Left hindlimb (tissue), 1 donor: Measurements from ENCODE around the gene OAT.
"Not testable (repeated sequence)": the region's sequence is repeated elsewhere in the genome, so short reads cannot be mapped to it uniquely, and the experiment has no call there.

Experiments
- DNase-seq: peaks from one replicate; pipeline ENCODE4 v3.0.0-alpha.2; 2018

OAT gene

GRCh38 chr10:124376411-124376810 lies 42.3 kb downstream of the OAT start:
- DNase-seq = peak; percentile 6

DNA sequence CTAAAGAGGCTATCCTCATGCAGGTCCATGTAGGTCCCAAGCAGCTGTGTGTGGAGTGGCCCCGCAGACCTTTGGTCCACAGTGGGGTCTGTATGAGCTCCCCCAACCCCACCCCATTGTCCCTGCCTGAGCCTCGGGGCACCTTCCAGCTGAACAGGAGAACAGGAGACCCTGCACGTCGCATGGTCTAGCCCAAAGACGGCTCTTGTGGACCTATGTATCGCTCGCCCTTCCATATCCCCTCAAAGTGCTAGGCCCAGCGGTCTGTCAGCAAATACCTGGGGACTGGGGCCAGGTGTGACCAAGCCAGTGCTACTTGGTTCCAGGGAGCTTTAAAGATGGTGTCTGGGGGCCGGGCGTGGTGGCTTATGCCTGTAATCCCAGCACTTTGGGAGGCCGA lies 43.0 kb downstream of the OAT start:
- no peak for DNase-seq

- DNase-seq = peak; percentile 11
Observed at GRCh38 chr10:124375353-124375614, 43.4 kb downstream of the OAT start.

DNA sequence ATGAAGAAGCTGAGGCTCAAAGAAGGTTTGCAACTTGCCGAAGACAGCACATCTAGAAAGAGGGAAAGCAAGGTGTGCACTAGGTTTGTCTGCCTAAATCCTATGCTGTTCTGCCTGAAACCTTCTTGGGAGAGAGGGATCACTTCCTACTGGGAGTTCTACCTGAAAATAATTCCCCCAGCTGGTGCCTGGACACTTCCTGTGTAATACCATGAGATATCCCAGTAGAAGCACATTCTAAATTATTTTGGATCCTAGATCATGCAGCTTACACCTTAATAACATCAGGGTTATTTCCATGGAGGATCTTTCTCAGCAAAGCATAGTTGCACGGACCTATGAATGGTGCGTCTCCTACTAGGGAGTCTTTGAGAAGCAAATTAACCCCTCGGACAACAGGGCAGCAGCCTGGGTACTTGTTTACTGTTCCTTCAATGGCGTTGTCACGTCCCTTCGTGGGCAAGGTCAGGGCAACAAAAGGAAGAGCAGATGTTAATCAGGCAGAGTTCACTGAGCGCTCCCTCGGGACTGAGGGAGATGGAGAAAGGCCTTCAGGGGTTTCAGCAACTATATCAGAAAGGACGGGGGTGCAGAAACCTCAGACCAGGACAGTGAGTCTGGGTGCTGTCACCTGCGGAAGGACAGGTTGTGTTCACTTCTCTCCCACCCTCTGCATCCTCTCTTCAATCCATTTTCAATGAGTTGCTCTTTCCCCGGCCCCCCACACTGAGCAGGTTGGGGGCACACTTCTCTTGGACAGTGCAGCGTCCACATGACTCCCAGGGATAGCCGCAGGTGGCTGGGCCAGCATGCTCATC lies 44.0 kb downstream of the OAT start:
- DNase-seq = peak; percentile 12

DNA sequence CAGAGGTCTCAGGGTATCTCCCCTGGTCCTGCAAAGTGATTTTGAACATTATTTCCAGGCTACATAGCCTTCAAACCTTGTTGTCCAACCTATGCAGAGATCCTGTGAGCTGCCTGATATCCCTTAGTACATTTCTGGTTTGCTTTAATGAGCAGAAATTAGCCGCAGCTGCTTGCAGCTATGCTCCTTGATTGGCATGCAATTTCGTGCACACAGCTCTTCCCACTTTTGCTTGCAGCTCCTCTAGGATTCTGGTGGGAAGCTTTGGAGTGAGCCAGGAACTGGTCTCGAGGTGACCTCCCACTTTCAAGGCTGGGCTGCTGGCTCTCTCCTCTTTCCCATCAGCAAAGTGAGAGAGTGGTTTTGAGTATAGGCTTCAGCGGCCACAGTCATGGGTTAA lies 45.8 kb downstream of the OAT start:
- no peak for DNase-seq

GRCh38 chr10:124370426-124370825 lies 48.3 kb downstream of the OAT start:
- peak; percentile 2 for DNase-seq

- peak; percentile 20 for DNase-seq
Observed at GRCh38 chr10:124369986-124370385, 48.7 kb downstream of the OAT start.

DNA sequence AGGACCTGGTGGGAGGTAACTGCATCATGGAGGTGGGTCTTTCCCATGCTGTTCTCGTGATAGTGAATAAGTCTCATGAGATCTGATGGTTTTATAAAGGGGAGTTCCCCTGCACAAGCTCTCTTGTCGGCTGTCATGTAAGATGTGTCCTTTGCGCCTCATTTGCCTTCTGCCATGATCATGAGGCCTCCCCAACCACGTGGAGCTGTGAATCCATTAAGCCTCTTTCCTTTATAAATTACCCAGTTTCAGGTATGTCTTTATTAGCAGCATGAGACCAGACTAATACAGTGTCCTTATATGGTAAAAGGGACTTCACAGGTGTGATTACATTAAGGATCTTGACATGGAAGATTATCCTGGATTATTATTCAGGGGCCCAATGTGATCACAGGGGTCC lies 49.2 kb downstream of the OAT start:
- DNase-seq = not testable (repeated sequence)

GRCh38 chr10:124369066-124369465 lies 49.7 kb downstream of the OAT start:
- no peak for DNase-seq

DNA sequence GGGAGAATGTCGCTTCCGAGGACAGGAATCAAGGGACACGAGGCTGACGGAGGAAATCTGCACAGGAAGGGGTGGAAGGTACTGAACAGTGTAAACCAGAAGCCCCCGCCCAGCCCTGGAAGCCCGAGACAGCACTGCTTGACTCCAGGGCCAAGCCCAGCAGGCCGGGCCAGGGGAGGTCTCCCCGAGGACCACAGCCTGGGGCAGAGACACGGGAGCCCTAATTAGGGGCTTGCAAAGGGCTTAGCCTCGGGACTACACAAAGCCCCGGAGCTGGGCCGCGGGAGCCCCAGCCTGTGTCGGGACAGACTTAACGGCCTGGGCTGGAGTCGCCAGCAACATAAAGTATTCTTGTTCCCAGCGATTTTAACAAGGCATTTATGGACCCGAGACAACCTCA lies 50.8 kb downstream of the OAT start:
- DNase-seq = no peak

DNA sequence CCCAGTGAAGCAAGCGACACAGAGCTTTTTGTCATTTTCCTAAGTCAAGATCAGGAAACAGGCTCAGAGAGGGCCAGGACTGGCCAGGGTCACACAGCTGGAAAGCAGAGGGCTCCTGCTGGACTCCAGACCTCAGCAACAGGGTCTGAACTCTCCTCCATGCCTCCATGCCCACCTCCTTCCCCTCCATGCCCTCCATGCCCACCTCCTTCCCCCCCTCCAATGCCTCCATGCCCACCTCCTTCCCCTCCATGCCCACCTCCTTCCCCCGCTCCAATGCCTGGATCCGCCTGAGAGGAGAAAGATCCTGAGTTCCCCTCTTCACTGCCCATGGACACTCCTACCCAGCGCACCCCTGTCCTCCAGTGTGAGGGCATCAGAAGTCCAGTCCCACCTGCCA lies 51.3 kb downstream of the OAT start:
- no peak for DNase-seq

DNA sequence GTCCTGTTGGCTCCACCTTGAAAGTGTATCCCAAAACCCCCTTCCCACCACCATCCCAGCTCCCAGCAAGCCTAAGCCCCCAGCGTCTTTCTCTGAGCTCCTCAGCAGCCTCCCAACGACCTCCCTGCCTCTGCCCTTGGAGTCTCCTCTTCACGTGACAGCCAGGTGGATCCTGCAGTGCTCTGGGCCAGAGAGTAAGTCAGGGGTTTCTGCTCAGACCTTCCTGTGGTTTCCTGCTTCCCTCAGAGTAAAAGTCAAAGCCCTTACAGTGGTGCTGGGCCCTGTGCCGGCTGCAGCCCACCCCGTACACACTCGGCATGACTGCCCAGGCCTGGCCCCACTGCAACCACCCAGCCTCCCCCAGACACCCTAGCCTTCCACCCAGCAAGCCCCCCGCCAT lies 51.9 kb downstream of the OAT start:
- no peak for DNase-seq

DNA sequence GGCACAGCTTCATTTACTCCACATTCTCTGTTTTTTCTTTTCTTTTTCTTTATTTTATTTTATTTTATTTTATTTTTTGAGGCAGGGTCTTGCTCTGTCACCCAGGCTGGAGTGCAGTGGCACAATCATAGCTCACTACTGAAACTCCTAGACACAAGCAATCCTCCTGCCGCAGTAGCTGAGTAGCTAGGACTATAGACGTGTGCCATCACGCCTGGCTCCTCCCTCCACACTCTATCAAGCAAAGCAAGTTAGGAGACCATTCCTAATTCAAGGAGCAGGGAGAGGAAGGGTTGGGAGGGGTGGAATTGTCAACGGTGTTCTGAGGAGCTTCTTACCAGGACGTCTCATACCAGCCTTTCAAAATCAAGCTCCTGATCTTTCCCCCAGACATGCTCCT lies 52.4 kb downstream of the OAT start:
- DNase-seq = no peak

DNA sequence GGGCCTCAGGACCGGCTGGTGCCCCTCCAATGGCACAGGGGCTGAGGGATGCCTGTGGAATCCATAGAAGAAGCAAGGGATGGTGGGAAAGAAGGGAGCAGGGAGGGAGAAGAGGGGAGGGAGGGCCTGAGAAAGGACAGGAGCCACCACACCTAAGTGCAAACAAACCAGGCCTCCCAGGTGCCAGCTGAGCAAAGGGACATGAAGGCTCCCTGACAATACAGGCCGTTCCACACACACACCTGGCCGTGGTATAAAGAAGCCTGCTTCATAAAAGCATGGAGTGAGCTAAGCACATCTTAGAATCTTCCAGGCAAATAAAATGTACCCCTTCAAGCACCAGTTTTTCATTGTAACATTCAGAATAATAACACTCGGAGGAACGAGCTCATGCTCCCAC lies 54.0 kb downstream of the OAT start:
- DNase-seq = no peak

DNA sequence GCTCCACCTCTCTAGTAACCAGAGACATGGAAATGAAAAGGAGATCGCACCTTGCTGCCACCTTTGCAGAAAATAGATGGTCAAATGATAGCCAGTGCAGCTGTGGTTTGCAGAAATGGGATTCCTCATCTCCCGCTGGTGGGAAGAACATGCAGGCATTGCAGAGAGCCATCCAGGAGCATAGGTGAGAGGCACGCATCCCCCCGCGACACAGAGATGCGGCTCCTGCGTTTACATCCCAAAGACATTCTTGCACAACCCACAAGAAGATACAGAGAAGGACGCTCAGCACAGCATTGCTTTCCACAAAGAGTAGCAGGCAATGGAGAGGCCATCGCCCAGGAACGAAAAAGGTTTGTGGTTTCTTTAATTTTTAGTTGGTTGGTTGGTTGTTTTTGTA lies 56.2 kb downstream of the OAT start:
- no peak for DNase-seq

DNA sequence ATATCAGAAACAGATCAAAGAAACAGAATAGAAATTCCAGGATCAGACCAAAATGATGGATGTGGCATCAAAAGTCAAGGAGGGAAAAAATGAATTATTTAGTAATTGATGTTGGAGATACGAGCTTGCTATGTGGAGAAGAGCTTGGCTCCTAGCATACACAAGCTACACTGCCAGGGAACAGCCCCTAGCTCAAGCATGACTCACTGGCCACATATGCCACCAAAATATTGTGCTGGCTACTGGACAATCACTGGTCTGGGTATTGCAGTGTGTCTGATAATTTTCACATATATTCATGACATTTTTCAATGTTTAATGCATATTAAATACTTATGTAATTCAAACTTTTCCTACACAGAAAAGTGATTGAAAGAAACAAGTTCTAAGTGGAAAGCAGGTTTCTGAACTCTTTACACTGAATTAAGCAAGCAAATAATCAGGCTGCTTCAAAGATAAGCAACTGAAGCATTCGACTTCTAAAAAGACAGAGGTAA lies 59.3 kb downstream of the OAT start:
- no peak for DNase-seq

DNA sequence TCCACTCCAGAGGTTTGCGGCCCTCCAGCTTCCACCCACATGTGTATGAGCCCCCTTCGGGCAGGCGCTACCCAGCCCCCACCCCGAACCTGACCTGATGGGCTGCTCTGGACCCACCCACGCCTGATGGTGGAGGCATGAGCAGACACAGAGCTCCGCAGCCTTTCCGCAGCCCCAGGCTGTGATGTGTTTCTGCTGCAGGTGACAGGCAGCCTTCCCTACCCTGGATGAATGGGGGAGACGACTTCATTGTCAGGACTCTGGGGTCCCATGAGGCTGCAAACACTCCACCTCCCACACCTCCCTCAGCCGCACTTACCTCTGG lies 61.2 kb downstream of the OAT start:
- DNase-seq = peak; percentile 12

DNA sequence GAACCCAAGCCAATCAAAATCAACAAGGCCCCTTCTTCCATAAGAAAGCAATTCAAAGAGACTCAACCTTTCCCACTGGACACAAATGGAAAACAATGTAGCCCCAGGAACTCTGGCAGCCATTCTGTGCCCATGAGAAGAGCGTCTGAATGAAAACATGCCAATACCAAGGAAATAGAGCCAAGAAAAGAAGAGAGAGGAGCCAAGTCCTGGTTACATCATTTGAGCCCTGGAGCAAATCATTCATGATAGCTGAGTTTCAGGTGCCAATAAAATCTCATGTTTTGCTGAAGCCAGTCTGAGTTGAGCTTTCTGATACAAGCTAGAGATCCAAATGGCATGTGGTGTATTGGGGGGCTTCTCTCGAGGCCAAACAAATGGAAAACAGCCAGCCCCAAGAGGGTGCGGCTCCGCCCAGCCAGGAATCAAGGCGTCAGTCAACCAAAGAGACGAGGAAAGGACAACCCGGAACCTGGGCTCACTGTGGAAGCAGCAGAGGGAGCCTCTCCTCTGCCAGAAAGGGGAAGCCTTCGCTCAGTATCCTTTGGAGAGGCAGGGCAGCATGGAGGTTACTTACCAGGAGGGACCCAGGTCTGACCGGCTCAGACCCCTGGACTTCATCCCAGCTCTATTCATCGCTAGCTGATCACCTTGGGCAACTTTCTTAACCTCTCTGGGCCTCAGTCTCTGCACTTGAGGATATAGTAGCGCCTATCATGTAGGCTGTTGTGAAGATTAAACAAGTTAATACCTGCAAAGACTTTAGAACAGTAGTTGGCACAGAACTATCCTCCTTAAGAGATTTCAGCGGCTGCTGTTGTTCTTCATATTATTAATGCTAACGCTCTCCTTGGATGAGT lies 61.8 kb downstream of the OAT start:
- DNase-seq = peak; percentile 13

DNA sequence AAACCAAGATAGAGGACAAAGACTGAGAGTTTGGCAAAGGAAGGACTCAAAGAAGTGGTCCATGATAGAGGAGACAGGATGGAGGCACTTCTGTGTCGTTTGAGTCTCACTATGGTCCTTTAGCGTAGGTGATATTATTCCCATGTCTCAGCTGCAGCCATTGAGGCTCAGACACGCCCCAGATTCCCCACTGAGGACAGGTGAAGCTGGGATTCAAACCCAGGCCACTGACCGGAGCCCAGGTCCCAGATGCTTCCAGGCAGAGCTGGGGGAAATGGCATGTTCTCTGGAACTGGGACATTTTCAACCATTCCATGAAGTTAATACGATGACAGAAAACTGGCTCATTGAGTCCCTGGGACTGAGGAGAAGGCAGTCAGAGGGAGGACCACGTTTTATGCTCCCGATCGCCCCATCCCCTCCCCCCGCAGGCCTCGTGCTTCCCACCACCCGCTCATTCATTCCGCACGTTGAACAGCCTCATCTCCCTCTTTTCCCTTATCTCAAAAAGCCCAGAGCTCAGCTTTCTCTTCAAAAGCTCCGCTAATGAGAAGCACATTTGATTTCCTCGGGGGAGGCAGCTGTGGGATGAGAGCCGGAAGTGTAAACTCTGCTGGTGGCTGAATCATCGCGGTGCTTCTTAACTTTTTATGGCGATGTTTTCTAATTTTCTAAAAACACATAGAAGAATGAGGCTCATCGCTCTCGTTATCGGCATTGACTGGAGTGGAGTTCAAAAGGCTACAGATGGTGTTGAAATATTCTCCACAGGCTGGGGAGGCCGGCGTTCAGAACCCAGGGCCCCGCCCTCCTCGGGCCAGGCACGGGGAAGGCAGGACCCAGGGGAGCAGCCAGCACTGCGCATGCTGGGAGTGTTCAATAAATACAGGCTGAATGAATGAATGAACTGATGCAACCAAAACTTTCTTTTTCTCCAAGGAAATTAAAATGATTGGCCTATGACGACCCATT lies 64.0 kb downstream of the OAT start:
- DNase-seq = peak; percentile 47

- peak; percentile 12 for DNase-seq
Observed at GRCh38 chr10:124353896-124354295, 64.8 kb downstream of the OAT start.

- DNase-seq = peak; percentile 24
Observed at GRCh38 chr10:124353091-124353815, 65.5 kb downstream of the OAT start.

DNA sequence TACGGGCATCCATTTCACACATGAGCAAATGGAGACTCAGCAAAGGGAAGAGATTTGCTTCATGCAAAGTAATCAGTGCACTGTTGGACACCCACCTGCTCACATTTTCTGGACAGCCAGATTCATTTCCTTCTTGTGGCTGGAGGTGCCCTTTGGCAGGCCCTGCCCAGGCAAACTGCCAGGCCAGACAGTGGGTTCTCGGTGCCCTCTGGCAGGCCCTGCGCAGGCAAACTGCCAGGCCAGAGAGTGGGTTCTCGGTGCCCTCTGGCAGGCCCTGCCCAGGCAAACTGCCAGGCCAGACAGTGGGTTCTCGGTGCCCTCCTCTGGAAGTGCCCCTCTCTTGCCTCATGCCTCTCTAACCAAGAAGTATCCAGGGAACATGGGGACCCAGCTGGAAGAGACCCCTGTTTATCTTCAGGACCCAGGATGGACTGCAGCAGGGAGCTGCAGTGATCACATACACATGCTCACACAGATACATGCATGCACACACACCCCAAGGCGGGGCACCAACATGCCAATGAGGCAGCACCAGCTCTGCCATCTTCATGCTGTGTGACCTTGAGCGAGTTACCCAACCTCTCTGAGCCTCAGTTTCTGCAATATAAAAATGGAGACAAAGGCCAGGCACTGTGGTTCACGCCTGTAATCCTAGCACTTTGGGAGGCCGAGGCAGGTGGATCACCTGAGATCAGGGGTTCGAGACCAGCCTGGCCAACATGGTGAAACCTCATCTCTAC lies 67.1 kb downstream of the OAT start:
- peak; percentile 15 for DNase-seq
